OCI-LY1 (cell line): ENCODE data around the gene MOB3C.

Source experiments
- H2AFZ ChIP-seq: fragments of 200-600 bp; sonication (generic), shearing (Covaris generic); 2 replicates; pipeline ENCODE4 v1.6.0; 2014; ENCODE audit warnings: antibody characterized with exemption, mild to moderate bottlenecking, low read length
- H3F3A ChIP-seq: fragments of 200-600 bp; sonication (generic), shearing (Covaris generic); 2 replicates; pipeline ENCODE4 v1.6.0; 2014; ENCODE audit warnings: mild to moderate bottlenecking, antibody characterized with exemption, low read length, moderate library complexity; ENCODE audit not compliant: insufficient read depth
- H3K27ac ChIP-seq: fragments of 200-600 bp; sonication (generic); 2 replicates; pipeline ENCODE4 v1.5.1; 2014; ENCODE audit warnings: low read length, mixed run types, mild to moderate bottlenecking, low read depth; ENCODE audit not compliant: poor library complexity, severe bottlenecking
- H3K27me3 ChIP-seq: fragments of 200-600 bp; sonication (generic); 2 replicates; pipeline ENCODE4 v1.6.0; 2014; ENCODE audit warnings: antibody characterized with exemption, mild to moderate bottlenecking, low read length, moderate library complexity; ENCODE audit not compliant: insufficient read depth
- H3K36me3 ChIP-seq: fragments of 200-600 bp; sonication (generic); 2 replicates; pipeline ENCODE4 v1.6.1; 2014; ENCODE audit warnings: mild to moderate bottlenecking, antibody characterized with exemption, low read length, moderate library complexity, mixed read lengths; ENCODE audit not compliant: insufficient read depth
- H3K4me1 ChIP-seq: fragments of 200-600 bp; sonication (generic); 2 replicates; pipeline ENCODE4 v1.5.1; 2014; ENCODE audit warnings: mild to moderate bottlenecking, low read length, moderate library complexity; ENCODE audit not compliant: insufficient read depth, severe bottlenecking
- H3K4me2 ChIP-seq: fragments of 200-600 bp; sonication (generic), shearing (Covaris generic); 2 replicates; pipeline ENCODE4 v1.6.1; 2014; ENCODE audit warnings: low read length
- H3K4me3 ChIP-seq: fragments of 200-600 bp; sonication (generic); 2 replicates; pipeline ENCODE4 v1.5.1; 2014; ENCODE audit warnings: low read length, low read depth, mild to moderate bottlenecking, mixed read lengths; ENCODE audit not compliant: poor library complexity, severe bottlenecking
- H3K79me2 ChIP-seq: fragments of 200-600 bp; shearing (Covaris generic); 2 replicates; pipeline ENCODE4 v1.6.1; 2016; ENCODE audit warnings: mixed run types, low read length, mixed read lengths; ENCODE audit not compliant: insufficient read depth
- H3K9ac ChIP-seq: fragments of 200-600 bp; sonication (generic), shearing (Covaris generic); 2 replicates; pipeline ENCODE4 v1.6.1; 2014; ENCODE audit warnings: mild to moderate bottlenecking, low read length, mixed read lengths
- H3K9me2 ChIP-seq: fragments of 200-600 bp; sonication (generic), shearing (Covaris generic); 2 replicates; pipeline ENCODE4 v1.6.1; 2014; ENCODE audit warnings: low read depth, mild to moderate bottlenecking, low read length, mixed read lengths
- H3K9me3 ChIP-seq: fragments of 200-600 bp; shearing (Covaris generic); 2 replicates; pipeline ENCODE4 v1.6.1; 2014; ENCODE audit warnings: low read length, mixed read lengths
- H4K20me1 ChIP-seq: fragments of 200-600 bp; sonication (generic), shearing (Covaris generic); 2 replicates; pipeline ENCODE4 v1.6.0; 2016; ENCODE audit warnings: mild to moderate bottlenecking, low read length; ENCODE audit not compliant: insufficient read depth
- EZH2 ChIP-seq: fragments of 200-600 bp; sonication (generic), shearing (Covaris generic); IDR thresholded peaks from 2 replicates; pipeline ENCODE4 v1.8.0; 2017; ENCODE audit warnings: borderline replicate concordance, mixed run types, mild to moderate bottlenecking, antibody characterized with exemption, low read length, moderate library complexity, mixed read lengths
- TF ChIP-seq, protein P1 (sequence below): fragments of 200-600 bp; sonication (generic), shearing (Covaris generic); IDR thresholded peaks from 2 replicates; pipeline ENCODE4 v1.5.1; 2017; ENCODE audit warnings: mild to moderate bottlenecking, antibody characterized with exemption, low read length, moderate library complexity, mixed read lengths

MOB3C gene

DNA sequence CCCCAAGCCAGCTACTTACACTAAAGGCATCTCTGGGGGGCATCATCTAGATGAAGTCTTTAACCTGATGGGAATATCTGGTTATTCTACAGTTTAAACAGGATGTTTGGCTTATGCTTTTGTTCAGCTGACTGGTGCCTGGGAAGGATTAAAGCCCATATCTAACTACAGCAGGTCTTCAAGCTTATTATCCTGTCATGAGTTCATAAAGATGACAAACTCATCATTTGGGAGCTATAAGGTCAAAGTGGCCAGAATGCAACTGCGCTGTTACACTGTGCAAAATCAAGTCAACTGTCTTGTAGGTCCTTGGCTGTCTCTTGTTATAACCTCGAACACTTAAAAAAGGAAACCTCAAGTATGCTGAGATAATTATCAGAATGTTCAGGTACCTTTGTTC, 18.6 kb upstream of the MOB3C start:
- Histone ChIP-seq H3K9me3 (no peaks in the 10 kb centered on the region), H3K4me2 (no peak overlapping the region), H3K36me3 (peaks cover 31% of the 10 kb centered on the region), H3K9me2 (no peaks in the 10 kb centered on the region), H3K4me3 (no peak overlapping the region), H3K27ac (no peak overlapping the region), H3F3A (no peaks in the 10 kb centered on the region; the same call in 1 of the 2 replicates), H4K20me1 (no peaks in the 10 kb centered on the region), H3K9ac (no peak overlapping the region), H3K27me3 (no peaks in the 10 kb centered on the region), H3K4me1 (no peaks in the 10 kb centered on the region), H3K79me2 (no peaks in the 10 kb centered on the region), H2AFZ (no peak overlapping the region)
- TF ChIP-seq EZH2, result no peak
- TF ChIP-seq, protein P1, sequence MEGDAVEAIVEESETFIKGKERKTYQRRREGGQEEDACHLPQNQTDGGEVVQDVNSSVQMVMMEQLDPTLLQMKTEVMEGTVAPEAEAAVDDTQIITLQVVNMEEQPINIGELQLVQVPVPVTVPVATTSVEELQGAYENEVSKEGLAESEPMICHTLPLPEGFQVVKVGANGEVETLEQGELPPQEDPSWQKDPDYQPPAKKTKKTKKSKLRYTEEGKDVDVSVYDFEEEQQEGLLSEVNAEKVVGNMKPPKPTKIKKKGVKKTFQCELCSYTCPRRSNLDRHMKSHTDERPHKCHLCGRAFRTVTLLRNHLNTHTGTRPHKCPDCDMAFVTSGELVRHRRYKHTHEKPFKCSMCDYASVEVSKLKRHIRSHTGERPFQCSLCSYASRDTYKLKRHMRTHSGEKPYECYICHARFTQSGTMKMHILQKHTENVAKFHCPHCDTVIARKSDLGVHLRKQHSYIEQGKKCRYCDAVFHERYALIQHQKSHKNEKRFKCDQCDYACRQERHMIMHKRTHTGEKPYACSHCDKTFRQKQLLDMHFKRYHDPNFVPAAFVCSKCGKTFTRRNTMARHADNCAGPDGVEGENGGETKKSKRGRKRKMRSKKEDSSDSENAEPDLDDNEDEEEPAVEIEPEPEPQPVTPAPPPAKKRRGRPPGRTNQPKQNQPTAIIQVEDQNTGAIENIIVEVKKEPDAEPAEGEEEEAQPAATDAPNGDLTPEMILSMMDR, result no peak

- H3K4me2 ChIP-seq, result no peak overlapping the region
- no peaks in the 10 kb centered on the region for H3F3A ChIP-seq
- no peaks in the 10 kb centered on the region for H3K4me1 ChIP-seq
- H3K27me3 ChIP-seq, result no peaks in the 10 kb centered on the region
- H3K9ac ChIP-seq, result no peak overlapping the region
- H3K9me3 ChIP-seq, result no peaks in the 10 kb centered on the region
- no peak overlapping the region for H3K27ac ChIP-seq
- H3K9me2 ChIP-seq, result no peaks in the 10 kb centered on the region
- no peak overlapping the region for H3K4me3 ChIP-seq
- TF ChIP-seq EZH2, result no peak
- TF ChIP-seq, protein P1, result no peak
- no peaks in the 10 kb centered on the region for H4K20me1 ChIP-seq
- H2AFZ ChIP-seq, result no peak overlapping the region
- peaks cover 23% of the 10 kb centered on the region for H3K36me3 ChIP-seq
- no peaks in the 10 kb centered on the region for H3K79me2 ChIP-seq
These were observed 14.1 kb upstream of the MOB3C start for GRCh38 chr1:46630719-46631118.

DNA sequence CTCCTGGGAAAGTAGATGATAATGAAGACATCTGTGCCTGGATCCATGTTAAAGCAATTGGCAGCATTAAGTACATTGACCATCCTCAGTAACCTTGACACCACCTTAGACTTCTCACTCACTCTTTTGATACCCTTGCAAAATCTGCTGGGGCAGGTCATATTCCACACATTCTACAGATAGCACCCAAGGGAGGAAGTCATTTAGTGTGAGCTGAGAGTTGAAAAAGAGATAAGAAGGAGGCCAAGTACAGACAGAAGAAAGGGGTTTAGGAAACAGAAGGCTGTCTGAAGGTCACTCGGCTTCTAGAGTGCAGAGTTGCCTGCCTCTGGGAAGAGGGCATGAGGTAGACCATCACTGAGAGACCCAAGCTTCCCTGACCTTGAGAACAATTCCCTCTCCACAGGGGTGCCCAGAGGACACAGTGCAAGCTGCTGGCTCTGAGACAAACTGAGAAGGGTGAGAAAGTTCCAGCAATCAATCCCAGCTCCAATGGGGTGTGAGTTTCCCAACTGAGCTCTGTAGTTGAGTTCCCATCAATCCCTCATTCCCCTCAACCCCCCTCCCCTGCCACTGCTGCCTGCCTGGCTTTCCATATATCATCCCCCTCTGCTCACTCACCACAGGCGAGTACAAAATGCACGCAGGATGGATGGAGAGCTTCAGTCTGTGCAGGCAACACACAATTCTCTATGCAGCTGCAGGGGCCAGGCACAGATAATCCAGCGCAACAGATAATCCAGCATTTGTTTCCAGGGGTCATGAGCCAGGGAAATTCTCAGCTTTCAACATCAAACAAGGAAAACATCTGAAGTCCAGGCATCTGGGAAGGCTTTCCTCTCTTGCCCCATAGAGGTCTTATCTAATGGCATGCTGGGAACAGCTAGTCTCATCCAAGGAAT, 7.4 kb upstream of the MOB3C start:
- Histone ChIP-seq H3K27ac (no peak overlapping the region), H3K4me3 (no peak overlapping the region), H3K4me2 (no peak overlapping the region), H3K4me1 (no peaks in the 10 kb centered on the region), H3K36me3 (no peaks in the 10 kb centered on the region), H3K79me2 (no peaks in the 10 kb centered on the region), H3K9me2 (no peaks in the 10 kb centered on the region), H3K9ac (no peak overlapping the region), H2AFZ (no peak overlapping the region), H3K27me3 (no peaks in the 10 kb centered on the region), H3F3A (no peaks in the 10 kb centered on the region), H4K20me1 (no peaks in the 10 kb centered on the region), H3K9me3 (no peaks in the 10 kb centered on the region)
- TF ChIP-seq, protein P1, result no peak
- TF ChIP-seq EZH2, result no peak
